HG03060 (cell line): ENCODE results near the gene GRM7.

Experiments used
- ATAC-seq: cut with Tn5 transposase; IDR thresholded peaks from one replicate; pipeline ENCODE4 v1.9.1; 2021; ENCODE audit warnings: low read depth, moderate number of reproducible peaks; ENCODE audit not compliant: unreplicated experiment

Gene GRM7

DNA sequence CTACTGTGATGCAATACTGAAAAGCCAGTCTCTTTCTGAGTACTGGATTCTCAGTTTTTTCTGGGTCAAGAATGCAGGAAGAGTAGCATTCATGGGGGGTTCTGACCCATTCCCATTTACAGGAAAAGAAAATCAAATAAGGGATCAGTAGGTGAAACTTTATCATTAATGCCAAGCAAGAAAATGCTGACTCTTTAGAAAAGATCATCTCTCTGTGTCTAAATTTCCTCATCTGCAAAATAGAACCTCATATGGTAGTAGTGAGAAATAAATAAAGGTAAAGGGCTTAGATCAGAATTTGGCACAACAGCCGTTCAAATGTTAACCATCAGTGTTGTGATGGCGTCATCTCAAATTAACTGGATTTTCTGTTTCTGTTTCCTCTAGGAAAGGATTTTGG, 833.1 kb downstream of the GRM7 start:
- no peak for ATAC-seq

DNA sequence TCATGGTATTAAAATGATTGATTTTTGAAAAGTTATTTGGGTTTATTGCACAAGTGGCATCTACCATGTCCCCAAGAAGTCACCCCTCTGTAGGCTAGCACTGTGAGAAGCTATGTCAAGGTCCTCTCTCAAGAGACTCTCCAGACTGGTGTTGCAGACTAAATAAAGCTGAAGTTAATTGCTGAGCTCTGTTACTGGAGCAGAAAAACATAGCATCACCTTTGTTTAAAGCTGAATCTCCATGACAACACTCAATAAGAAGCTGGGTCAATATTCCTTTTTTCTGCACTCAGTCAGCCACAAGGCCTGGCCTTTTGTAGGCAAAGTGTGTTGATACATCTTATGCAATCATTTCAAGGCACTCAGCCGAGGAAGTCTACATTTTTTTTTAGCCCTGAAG, 834.1 kb downstream of the GRM7 start:
- ATAC-seq = no peak

DNA sequence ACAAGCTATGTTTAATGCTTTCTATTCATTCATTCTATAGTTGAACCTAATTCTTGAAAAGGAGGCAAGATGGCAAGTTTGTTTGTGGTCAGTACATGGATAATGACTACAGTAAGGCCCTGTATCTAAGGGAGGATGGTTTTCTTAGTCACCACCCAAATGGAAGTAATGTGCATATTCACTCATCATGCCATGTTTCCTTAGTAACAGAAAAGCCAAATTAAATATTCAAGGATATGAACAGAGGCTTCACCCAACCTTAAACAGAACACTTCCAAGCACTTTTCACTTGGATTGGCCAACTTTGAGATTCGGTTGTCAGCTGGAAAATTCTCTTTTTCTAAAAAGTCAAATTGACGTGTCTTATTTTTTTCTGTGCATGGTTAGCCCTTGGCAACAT, 835.4 kb downstream of the GRM7 start:
- no peak for ATAC-seq

DNA sequence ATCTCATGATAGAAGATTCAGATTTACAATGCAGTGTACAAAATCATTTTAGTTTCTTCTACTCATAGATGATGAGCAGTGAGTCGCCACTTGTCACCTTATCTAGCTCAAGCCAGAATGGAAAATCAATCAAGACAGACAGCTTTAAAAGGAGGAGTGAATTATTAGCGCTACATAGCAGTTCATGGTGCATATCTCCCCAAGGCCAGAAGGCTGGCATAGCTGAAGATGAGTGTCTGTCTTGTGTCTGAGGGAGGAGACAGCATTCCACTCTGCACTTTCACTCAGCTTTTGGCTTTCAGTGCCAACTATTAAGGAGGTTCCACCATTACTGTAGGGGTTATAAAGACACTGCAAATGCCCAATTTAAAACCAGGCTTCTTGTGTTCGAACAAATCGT, 836.6 kb downstream of the GRM7 start:
- no peak for ATAC-seq

DNA sequence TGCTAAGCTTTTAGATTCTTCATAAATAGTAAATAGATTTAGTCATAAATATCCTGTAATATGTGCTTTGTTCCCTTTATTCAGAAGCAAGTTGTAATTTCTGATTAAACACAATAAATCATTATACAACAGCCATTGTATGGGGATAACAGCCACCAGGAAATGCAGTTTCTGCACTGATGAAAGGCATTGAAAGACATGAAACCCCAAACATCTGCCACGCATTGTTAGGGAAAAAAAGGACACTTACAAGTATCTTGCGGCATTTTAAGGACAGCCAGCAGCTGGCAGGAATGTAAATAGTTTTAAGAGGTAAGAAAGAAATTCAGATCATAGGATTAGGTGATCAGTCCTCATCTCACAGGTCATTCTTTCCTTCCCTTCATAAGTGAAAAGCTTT, 839.6 kb downstream of the GRM7 start:
- no peak for ATAC-seq

DNA sequence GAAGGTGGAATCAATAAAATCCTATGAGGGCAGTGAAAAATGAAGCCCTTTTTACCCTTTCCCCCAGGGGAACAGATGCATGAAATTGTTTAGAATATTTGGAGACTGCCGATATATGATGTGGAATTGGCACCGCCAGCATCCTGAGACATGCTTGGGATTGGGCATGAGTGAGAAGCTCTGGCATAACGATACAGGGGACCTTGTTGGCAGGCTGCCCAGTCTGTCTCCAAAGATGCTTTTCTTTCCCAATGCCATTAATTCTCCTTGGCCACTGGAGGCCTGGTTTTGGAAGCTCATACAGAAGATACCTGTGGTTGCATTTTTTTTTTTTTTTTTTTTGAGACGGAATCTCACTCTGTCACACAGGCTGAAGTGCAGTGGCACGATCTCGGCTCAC, 840.1 kb downstream of the GRM7 start:
- ATAC-seq = no peak

DNA sequence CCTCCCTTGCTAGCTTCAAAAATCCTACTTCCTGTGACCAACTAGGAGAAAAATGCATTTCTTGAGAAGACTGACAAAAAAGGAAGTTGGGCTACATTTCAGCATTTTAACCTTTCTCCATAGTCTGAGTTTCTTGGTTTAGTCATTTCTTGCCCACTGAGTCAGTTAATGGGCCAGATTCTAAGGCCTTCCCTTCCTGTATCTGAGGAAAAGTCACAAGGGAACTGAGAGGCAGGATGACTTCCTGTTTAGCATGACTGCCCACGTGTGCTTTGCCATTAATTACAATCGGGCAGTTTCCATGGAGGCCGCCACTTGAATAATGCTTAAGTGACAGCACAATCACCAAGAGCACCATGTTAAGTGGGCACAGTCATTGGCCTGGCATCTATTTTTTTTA, 846.3 kb downstream of the GRM7 start:
- ATAC-seq = no peak

DNA sequence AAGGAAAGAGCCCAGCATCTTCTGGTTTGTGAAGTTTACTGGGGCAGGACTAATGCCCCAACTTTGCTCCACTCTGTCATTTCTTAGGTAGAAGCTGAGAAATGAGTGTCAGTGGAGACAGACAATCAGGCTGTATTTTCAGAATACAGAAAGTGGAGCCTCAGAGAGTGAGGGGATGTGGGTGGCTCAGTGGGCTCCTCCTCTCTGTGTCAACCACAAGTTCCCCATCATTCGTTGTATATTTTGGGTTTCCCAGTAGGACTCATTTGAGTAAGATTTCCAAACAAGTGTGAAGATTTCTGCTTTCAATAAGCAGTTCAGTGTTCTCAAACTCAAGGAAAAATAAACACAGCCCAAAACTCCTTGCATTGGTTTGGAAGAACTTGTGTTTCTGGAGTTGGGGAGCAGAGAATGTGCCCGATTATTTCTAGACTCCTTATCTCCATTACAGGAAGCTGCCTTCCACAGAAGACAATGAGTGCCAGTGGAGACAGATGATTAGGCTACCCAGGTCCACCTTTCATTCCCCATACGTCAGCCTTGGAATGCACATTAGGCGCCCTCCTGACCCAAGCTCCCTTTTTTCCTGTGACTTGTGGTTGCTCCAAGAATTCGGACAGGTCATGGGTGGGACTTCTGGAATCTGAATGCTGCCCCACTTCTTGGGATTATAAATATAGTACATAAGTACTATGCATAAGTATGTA, 848.6 kb downstream of the GRM7 start:
- no peak for ATAC-seq

DNA sequence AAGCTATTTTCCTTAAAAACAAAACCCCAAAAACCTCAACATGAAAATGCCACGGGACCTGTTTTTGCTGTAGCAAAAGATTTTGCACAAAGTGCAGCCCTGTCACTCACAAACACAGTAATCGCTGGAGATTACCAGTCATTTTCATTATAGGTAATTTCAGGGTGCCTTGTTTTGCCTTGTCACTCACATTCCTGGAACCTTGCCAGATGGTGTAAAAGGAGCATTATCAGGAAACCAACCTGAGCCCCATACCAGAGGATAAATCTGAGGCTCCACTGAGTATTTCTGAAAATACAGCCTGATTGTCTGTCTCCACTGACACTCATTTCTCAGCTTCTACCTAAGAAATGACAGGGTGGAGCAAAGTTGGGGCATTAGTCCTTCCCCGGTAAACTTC, 849.4 kb downstream of the GRM7 start:
- no peak for ATAC-seq

DNA sequence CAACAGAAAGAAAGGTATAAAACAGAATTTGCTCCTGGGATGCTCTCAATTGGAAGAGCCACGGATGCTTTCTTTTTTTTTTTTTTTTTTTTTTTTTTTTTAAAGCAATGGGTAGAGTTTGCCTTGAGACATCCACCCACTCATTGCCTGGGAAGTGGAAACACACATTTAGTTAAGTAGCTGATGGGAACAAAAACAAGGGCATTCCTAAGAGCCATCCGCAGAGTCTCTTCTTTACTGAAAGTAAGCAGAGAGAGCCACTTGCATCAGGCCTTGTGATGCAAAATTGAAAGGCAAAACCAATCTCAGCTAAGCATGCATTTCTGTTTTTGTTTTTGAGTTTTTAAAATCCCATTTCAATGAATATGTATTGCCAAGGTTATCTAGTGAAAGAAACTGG, 852.8 kb downstream of the GRM7 start:
- ATAC-seq = no peak

DNA sequence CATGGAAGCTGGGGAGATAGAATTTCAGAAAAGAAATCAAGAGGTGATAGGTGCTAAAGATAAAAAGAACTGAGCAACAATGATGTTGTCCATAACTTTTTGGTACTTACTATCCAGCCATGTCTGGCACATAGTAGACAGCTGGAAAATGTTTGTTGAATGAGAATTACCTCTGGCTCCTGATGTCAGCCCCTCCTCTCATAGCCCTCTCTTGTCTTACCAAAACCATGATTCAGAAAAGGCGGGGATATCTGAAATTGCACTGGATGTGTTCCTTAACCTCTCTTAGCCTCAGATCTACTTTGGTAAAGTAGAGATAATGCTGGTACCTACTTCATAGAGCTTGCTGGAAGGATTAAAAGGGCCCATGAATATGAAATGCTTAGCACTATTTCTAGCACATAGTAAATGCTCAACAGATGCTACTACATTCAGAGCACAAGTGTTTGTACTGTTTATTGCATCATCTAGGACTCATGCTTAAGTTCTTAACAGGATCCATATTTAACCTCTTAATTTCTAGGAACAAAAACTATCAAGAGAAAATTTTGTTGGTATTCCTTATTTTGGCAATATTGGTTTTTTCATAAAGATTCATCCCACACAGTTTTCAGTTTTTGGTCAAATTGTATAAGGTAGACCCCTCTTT, 859.9 kb downstream of the GRM7 start:
- ATAC-seq = no peak

DNA sequence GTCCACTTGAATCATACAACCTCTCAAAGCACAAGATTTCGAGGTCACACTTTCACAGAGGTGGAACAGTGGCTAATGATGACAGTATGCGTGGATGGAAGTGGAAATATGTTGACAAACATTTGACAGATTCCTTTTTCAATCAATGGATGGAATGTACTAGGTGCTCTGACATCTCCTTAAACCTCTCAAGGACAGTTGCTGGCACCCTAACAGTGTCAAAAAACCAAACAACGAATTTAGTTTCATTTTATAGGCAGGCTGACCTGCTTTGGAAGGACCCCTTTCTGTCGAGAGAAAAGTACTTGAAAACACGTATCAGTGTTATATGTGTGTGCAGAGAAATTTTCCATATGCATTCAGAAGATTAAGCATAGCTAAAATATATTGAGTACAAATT, 861.0 kb downstream of the GRM7 start:
- no peak for ATAC-seq

DNA sequence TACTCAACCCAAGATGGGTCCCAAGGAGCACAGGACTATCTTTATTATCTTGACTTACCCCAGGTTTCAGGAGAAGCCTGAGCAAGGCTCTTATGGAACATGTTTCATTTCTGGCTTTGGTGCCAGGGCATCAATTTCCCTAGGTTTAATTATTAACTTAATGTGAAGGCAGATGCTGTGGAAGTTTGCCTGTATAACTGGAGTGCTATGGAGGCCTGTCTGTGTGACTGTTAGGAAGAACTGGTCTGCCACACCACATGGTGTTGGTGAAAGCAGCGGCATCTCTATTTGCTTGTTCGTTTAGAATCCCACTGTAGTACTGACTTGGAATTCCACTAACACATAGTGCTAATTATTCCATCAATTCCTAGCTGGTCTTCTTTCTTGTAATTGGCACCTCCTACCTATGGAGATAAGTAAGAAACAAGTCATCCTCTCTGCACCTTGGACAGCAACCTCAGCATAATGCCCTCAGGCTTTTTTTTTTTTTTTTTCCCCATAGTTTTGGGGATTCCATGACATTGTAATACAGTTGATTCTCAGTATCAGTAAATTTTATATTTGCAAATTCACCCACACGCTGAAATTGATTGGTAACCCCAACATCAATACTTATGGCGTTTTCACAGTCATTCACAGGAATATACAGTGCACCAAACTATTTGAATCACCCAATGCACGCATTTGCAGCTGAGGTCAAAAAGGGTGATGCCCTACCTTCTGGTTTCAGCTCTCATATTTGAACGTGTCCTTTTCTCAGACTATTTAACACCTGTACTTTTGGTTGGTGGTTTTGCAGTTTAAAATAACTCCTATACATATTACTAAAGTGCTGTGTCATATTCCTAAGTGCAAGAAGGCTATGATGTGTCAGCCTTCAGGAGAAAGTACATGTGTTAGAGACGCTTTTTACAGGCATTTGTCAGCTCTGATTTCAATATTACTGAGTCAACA, 867.9 kb downstream of the GRM7 start:
- ATAC-seq = no peak

DNA sequence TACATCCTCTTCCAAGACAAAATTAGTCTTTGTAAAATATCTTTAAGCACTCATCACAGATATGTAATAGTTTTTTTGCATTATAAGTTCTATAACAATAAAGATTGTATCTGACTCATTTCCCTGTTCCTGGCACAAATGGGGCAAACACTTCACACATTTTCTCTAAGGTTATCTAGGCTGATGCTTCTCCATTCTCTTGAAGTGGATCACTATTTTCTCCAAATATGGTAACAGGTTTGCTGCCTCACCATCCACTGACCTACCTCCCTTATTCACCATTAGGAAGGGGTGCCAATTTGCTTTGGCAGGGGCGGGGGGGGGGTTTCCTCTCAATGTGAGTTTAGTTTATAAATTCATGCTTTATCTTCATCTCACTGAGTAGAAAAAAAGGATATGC, 873.0 kb downstream of the GRM7 start:
- no peak for ATAC-seq

DNA sequence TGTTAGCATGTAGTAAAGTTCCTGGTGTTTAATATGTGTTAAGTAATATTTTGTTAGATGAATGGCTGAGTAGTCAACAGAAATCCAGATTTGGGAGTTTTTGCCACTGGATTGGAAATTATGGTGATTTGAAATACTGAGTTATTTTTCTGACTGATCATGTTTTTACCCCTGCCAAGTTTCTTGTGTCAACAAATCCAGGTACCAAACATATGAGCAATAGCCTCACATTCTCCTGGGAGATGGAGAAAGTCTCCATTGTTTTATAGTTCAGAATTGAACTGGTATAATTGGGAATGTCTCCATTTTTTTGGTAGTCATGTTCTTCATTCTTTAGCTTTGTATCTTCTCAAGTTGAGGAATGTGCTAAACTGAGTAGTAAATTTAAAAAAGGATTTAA, 873.5 kb downstream of the GRM7 start:
- no peak for ATAC-seq

DNA sequence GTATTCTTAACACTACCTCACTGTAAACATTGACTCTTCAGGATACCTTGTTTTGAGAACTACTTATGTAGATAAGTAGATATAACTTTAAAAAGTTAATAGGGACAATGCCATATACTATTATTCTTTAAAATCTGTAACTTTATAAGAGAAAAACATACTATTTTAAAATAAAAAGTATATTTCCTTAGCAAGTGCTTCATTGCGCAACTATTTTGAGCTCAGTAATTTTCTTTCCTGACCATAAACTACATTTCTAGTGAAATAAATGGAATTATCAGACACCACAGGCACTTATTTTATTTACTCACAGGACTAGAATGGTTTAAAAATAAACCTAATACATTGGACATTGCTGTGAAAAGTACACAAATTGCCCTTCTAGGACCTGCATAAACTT, 876.3 kb downstream of the GRM7 start:
- ATAC-seq = no peak

DNA sequence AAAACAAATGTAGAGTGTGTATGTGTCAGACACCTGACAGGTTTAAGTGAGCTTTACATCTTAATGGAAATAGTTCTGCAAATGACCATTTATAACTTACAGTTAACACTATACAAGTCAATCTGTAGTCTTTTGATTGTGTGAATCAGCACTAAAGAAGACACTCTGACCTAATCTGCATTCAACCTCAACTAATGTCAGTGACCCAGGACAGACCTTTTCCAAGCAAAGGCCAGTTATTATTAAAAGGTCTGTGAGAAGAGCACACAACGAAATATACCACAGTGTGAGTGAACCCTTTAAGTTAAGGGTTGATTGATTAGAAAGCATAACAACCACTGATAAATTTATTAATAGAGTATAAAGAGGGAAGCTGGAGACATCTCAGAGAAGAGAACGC, 878.8 kb downstream of the GRM7 start:
- ATAC-seq = no peak

DNA sequence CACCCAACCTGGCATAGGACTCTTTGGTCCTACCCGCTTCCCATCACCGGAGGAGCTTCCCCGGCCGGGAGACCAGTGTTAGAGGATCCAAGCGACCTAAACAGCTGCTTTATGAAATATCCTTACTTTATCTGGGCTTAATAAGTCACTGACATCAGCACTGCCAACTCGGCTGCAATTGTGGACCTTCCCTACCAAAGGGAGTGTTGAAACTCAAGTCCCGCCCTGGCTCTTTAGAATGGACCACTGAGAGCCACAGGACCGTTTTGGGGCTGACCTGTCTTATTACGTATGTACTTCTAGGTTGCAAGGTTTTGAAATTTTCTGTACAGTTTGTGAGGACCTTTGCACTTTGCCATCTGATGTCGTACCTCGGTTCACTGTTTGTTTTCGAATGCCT, 879.5 kb downstream of the GRM7 start:
- no peak for ATAC-seq

DNA sequence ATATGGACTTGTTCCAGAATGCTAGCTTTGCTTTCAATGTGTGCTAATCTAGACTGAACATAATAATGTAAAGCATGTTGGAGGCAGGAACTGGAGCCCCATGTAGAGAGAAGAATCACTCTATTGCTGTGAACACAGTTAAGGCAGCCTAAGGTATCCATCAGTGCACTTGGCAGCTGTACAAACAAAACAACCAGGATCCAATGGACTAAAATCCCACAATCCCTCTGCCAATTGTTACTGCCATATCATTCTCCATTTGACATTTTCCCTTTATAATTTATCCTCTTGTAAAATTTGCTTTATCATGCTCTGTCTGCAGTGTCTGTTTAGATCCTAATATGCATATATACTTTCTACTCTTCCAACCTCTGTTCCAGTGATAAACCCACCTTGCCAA, 883.9 kb downstream of the GRM7 start:
- ATAC-seq = no peak

DNA sequence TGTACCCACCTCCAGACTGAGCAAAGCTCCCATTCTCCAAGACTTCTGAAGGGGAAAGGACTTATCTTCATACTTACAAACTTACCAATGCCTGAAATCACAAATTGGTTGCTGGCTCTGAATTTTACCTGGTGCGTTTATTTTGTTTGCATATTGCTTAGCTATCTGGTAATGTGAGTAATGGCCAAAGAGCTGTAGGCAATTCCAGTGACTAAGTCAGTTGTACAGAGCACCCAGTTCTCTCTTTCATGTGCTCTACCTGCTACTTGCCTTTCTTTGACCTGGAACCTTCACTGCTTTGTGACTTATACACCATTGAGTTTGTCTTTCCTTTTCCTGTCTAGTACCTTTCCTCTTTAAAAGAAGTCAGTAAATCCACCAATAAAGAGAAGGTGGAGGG, 884.8 kb downstream of the GRM7 start:
- ATAC-seq = no peak

DNA sequence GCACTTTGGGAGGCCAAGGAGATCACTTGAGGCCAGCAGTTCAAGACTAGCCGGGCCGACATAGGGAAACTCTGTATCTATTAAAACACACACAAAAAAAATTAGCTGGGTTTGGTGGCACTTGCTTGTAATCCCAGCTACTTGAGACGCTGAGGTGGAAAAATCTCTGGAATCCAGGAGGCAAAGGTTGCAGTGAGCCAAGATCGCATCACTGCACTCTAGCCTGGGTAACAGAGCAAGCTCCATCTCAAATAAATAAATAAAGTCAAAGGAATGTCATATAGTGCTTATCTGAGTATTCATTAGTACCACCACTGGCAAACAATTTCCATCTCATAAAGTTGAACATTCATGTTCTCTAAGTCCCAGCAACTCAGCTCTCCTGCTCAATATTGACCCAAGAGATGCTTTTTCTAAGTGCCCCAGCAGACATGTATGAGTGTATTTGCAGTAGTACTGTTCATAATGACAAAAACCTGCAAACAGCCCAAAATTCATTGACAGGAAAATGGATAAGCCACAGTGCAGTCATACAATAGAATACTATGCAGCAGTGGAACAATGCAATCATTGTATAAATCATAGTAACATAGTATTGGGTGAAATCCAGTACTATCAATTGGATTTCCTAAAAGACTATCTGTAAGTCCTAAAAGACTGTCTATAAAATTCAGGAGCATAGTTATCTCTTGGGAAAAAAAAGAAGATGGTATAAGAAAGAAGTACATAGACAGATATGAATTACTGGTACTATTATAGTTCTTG, 889.2 kb downstream of the GRM7 start:
- no peak for ATAC-seq
